Loucy (cell line): Measurements from ENCODE around the gene CD36.

Experiments
- CTCF ChIP-seq: fragments of 200-600 bp; sonication (generic); conservative IDR thresholded peaks from 2 replicates; pipeline ENCODE4 v1.5.1; 2014; ENCODE audit warnings: mild to moderate bottlenecking, antibody characterized with exemption, low read length
- EZH2phosphoT487 ChIP-seq: fragments of 200-600 bp; IDR thresholded peaks from 2 replicates; pipeline ENCODE4 v1.6.1; 2018; ENCODE audit warnings: antibody characterized with exemption, mild to moderate bottlenecking, moderate library complexity, borderline replicate concordance

GRCh38 chr7:80636709-80637108 lies 1.7 kb upstream of the CD36 start:
- TF ChIP-seq CTCF (no peak), EZH2phosphoT487 (no peak)
